K562 (cell line): Measurements from ENCODE around the gene PLA2G2C. TPM values are rescaled to one million over a fixed set of nuclear protein-coding genes. Genes with fewer than 3 reads are reported as not detected.

Experiments
- BDP1 ChIP-seq: IDR thresholded peaks from 3 replicates; pipeline ENCODE4 v1.6.1; 2011; ENCODE audit not compliant: insufficient read length, insufficient read depth
- FOSL1 ChIP-seq: fragments of 200-800 bp; sonication (Bioruptor generic); conservative IDR thresholded peaks from 2 replicates; pipeline ENCODE4 v1.6.1; 2016; ENCODE audit warnings: missing genetic modification characterization, missing compliant biosample characterization
- FOXA1 ChIP-seq: fragments of 450-650 bp; IDR thresholded peaks from 2 replicates; pipeline ENCODE4 v1.6.1; 2016; ENCODE audit warnings: mild to moderate bottlenecking, borderline replicate concordance
- HOXB6 ChIP-seq: fragments of 250-450 bp; sonication (Bioruptor Pico); IDR thresholded peaks from 2 replicates; pipeline ENCODE4 v1.5.1; 2022; ENCODE audit warnings: mild to moderate bottlenecking, borderline replicate concordance
- MYNN ChIP-seq, 2 experiments: sonication (generic); formaldehyde crosslinking in 1 of 2; IDR thresholded peaks; 2 replicates each; pipeline versions ENCODE4 v1.5.0 to v1.6.1; 2016 to 2020; ENCODE audit warnings: antibody characterized with exemption in 1 of 2, missing genetic modification reagents in 1 of 2
- NFE2L1 ChIP-seq: fragments of 450-650 bp; IDR thresholded peaks from 2 replicates; pipeline ENCODE4 v1.6.1; 2016; ENCODE audit warnings: missing genetic modification characterization, low read depth, mild to moderate bottlenecking, missing compliant biosample characterization, moderate library complexity, borderline replicate concordance
- SIN3B ChIP-seq: fragments of 450-650 bp; IDR thresholded peaks from 2 replicates; pipeline ENCODE4 v1.6.1; 2017; ENCODE audit warnings: low read depth, mild to moderate bottlenecking, moderate library complexity
- TCF7 ChIP-seq: sonication (generic); IDR thresholded peaks from 2 replicates; pipeline ENCODE4 v1.6.1; 2016; ENCODE audit warnings: antibody characterized with exemption, borderline replicate concordance
- ZNF263 ChIP-seq: sonication (generic); formaldehyde crosslinking; IDR thresholded peaks from 2 replicates; pipeline ENCODE4 v1.8.0; 2022; ENCODE audit warnings: mild to moderate bottlenecking, missing genetic modification reagents, borderline replicate concordance
- ZNF589 ChIP-seq: fragments of 200-800 bp; sonication (Bioruptor generic); IDR thresholded peaks from 2 replicates; pipeline ENCODE4 v1.6.1; 2016; ENCODE audit warnings: low read depth, missing genetic modification characterization, missing compliant biosample characterization
- ZNF77 ChIP-seq: fragments of 250-450 bp; sonication (Bioruptor Pico); IDR thresholded peaks from 2 replicates; pipeline ENCODE4 v1.5.0; 2020
- polyA plus RNA-seq, 8 experiments: library from polyadenylated mRNA; depleted of rRNA in 4 of 8; stranded (reverse) in 5 of 8; unstranded in 3 of 8; fragments of >200 nt; fragmentation: Nextera tagmentation in 2 of 8; fragmentation: Illumina TruSeq in 1 of 8; extraction: Ambion mirVana in 2 of 8; extraction: Trizol in 1 of 8; gene quantifications; 2 replicates each; pipeline versions ENCODE4 v1.2.1 to v1.2.3, GENCODE V29; 2011 to 2014; ENCODE audit warnings: inconsistent platforms in 1 of 8, missing spikeins in 1 of 8
- total RNA-seq, 7 experiments: library from RNA; depleted of rRNA in 6 of 7; stranded (reverse); fragments of >200 nt in 6 of 7; fragmentation: Illumina TruSeq in 2 of 7; extraction: Trizol in 2 of 7; gene quantifications; 2 replicates each; pipeline versions ENCODE4 v1.2.1 to v1.2.3, GENCODE V29; 2011 to 2021; ENCODE audit warnings: low replicate concordance in 1 of 7
- TF ChIP-seq, protein P1 (sequence below), 2 experiments: fragments of 450-650 bp; conservative IDR thresholded peaks; 2 replicates each; pipeline ENCODE4 v1.6.1; 2017; ENCODE audit warnings: mild to moderate bottlenecking in 2 of 2, moderate library complexity in 2 of 2
- TF ChIP-seq, protein P2 (sequence below): fragments of 250-450 bp; sonication (Bioruptor Pico); IDR thresholded peaks from 2 replicates; pipeline ENCODE4 v1.6.1; 2021; ENCODE audit warnings: mild to moderate bottlenecking
- TF ChIP-seq, protein P3 (sequence below): sonication (generic); formaldehyde crosslinking; IDR thresholded peaks from 2 replicates; pipeline ENCODE4 v1.4.0; 2020; ENCODE audit warnings: mild to moderate bottlenecking, missing genetic modification reagents
- TF ChIP-seq, protein P4 (sequence below), 2 experiments: fragments of 450-650 bp in 1 of 2; sonication (generic) in 1 of 2; formaldehyde crosslinking in 1 of 2; IDR thresholded peaks; 2 replicates each; pipeline versions ENCODE4 v1.7.1 to v1.9.0; 2016 to 2022; ENCODE audit warnings: inconsistent platforms in 1 of 2, mild to moderate bottlenecking in 1 of 2, missing genetic modification reagents in 1 of 2

PLA2G2C gene
- total and polyA plus RNA-seq, 9 of the 15 experiments (the other 6 are each of a cell fraction or from before 2014, with no cell fraction given): 0.14 to 0.49 (median 0.21) TPM

DNA sequence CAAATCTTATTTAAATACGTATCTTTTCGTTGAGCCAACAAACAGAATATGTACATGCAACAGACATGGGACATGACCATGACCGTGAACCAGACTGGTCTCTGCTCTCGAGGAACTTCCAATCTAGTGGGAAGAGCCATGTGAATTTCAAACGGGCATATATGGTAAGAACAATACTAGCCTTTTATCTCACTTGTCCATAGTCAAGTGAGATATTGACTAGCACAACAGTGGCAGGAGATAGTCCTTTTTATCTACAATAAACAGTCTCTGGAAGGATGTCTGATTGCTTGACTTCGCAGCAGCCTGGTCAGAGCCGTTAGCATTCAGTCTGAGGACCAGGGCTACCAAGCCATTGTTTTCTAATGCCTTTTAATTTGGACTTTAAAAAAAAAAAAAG lies 12.6 kb upstream of the PLA2G2C start (continued):
- TF ChIP-seq, protein P1, sequence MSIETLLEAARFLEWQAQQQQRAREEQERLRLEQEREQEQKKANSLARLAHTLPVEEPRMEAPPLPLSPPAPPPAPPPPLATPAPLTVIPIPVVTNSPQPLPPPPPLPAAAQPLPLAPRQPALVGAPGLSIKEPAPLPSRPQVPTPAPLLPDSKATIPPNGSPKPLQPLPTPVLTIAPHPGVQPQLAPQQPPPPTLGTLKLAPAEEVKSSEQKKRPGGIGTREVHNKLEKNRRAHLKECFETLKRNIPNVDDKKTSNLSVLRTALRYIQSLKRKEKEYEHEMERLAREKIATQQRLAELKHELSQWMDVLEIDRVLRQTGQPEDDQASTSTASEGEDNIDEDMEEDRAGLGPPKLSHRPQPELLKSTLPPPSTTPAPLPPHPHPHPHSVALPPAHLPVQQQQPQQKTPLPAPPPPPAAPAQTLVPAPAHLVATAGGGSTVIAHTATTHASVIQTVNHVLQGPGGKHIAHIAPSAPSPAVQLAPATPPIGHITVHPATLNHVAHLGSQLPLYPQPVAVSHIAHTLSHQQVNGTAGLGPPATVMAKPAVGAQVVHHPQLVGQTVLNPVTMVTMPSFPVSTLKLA (conservative IDR thresholded peaks at IDR 0.05): peak in 1 of 2 experiments; percentile 54; a peak in 3 of 4 replicates
- TF ChIP-seq BDP1 (no peak), TCF7 (no peak), FOSL1 (tag) (peak; percentile 60), SIN3B (no peak), ZNF589 (peak; percentile 84; the same call in 1 of the 2 replicates), ZNF263 (CRISPR knock-in tag) (no peak), MYNN (IDR thresholded peaks at IDR 0.05) (no peak; the same call in 1 of the 2 replicates), MYNN (CRISPR knock-in tag; IDR thresholded peaks at IDR 0.05) (no peak), FOXA1 (no peak), ZNF77 (CRISPR knock-in tag) (no peak), HOXB6 (CRISPR knock-in tag) (no peak), NFE2L1 (tag) (no peak)
- TF ChIP-seq, protein P2, sequence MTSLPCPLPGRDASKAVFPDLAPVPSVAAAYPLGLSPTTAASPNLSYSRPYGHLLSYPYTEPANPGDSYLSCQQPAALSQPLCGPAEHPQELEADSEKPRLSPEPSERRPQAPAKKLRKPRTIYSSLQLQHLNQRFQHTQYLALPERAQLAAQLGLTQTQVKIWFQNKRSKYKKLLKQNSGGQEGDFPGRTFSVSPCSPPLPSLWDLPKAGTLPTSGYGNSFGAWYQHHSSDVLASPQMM (CRISPR knock-in tag): no peak
- TF ChIP-seq, protein P3, sequence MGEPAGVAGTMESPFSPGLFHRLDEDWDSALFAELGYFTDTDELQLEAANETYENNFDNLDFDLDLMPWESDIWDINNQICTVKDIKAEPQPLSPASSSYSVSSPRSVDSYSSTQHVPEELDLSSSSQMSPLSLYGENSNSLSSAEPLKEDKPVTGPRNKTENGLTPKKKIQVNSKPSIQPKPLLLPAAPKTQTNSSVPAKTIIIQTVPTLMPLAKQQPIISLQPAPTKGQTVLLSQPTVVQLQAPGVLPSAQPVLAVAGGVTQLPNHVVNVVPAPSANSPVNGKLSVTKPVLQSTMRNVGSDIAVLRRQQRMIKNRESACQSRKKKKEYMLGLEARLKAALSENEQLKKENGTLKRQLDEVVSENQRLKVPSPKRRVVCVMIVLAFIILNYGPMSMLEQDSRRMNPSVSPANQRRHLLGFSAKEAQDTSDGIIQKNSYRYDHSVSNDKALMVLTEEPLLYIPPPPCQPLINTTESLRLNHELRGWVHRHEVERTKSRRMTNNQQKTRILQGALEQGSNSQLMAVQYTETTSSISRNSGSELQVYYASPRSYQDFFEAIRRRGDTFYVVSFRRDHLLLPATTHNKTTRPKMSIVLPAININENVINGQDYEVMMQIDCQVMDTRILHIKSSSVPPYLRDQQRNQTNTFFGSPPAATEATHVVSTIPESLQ: no peak
- TF ChIP-seq, protein P4, sequence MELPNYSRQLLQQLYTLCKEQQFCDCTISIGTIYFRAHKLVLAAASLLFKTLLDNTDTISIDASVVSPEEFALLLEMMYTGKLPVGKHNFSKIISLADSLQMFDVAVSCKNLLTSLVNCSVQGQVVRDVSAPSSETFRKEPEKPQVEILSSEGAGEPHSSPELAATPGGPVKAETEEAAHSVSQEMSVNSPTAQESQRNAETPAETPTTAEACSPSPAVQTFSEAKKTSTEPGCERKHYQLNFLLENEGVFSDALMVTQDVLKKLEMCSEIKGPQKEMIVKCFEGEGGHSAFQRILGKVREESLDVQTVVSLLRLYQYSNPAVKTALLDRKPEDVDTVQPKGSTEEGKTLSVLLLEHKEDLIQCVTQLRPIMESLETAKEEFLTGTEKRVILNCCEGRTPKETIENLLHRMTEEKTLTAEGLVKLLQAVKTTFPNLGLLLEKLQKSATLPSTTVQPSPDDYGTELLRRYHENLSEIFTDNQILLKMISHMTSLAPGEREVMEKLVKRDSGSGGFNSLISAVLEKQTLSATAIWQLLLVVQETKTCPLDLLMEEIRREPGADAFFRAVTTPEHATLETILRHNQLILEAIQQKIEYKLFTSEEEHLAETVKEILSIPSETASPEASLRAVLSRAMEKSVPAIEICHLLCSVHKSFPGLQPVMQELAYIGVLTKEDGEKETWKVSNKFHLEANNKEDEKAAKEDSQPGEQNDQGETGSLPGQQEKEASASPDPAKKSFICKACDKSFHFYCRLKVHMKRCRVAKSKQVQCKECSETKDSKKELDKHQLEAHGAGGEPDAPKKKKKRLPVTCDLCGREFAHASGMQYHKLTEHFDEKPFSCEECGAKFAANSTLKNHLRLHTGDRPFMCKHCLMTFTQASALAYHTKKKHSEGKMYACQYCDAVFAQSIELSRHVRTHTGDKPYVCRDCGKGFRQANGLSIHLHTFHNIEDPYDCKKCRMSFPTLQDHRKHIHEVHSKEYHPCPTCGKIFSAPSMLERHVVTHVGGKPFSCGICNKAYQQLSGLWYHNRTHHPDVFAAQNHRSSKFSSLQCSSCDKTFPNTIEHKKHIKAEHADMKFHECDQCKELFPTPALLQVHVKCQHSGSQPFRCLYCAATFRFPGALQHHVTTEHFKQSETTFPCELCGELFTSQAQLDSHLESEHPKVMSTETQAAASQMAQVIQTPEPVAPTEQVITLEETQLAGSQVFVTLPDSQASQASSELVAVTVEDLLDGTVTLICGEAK (IDR thresholded peaks at IDR 0.05): no peak
- TF ChIP-seq, protein P4 (CRISPR knock-in tag; IDR thresholded peaks at IDR 0.05): no peak
